ENCODE data around the gene CYP11A1. TPM values are rescaled to one million over a fixed set of nuclear protein-coding genes. Genes with fewer than 3 reads are reported as not detected.

CYP11A1 gene
- total and polyA plus RNA-seq, 10 of the 15 experiments (the other 5 are each of a cell fraction or from before 2014, with no cell fraction given): 0.11 to 1.2 (median 0.23) TPM; not detected in 5

DNA sequence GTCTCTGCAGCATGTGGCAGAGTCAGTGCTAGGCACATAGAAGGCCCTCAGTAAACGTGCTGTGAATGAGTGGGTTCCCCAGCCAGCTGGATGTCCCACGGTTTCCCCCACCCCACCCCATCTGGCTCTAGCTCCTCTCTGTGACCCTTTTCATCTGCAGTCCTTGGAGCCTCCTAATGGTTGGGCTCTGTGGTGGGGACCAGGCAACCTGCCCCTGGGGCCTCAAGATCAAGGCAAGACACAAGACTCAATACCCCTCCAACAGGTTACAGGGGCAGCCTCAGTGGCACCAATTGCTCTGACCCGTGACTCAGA, 17.1 kb upstream of the CYP11A1 start:
- 0% methylated on average over 3 of the region's 3 CpGs for WGBS (ENCODE audit: insufficient coverage, insufficient replicate concordance, low lambda C conversion rate, missing lambda C conversion rate)
- DNase-seq (ENCODE audit: low read depth, low spot score): no peak
- CTCF ChIA-PET: interaction anchor here (0.9 to 21.7 kb wide), 13 partner anchors 9 to 414 kb away, joined by 3 to 655 read pairs (median 4); partner anchors contain the start of genes SEMA7A and UBL7
- no peaks in the 10 kb centered on the region; a peak in 1 of 4 replicates for H3K36me3 ChIP-seq (ENCODE audit: control insufficient read depth in 2 of 2, insufficient read depth in 2 of 2, low read length in 1 of 2)
- in situ Hi-C loops (cut with MboI): loop anchor here (5.0 kb wide), 2 partner anchors 53 to 158 kb away; partner anchors contain the start of gene ARID3B
- peak overlapping the region; percentile 20; the same call in 1 of the 2 replicates for H3K4me3 ChIP-seq
- no peaks in the 10 kb centered on the region for H3K9me3 ChIP-seq (replicated peaks; ENCODE audit: control insufficient read depth, insufficient read depth, low read length)
- H3K4me2 ChIP-seq (ENCODE audit: control insufficient read depth, insufficient read depth): peak overlapping the region; percentile 81
- POLR2A ChIA-PET: interaction anchor here (0.5 to 15.8 kb wide), 19 partner anchors 10 to 404 kb away, joined by 3 to 302 read pairs (median 4); partner anchors contain the start of genes ARID3B, SEMA7A and UBL7
- BruUV-seq (replicated peaks): TSS peak; percentile 68
- RAD21 ChIA-PET (ENCODE audit: unreplicated experiment): interaction anchor here (0.6 to 7.4 kb wide), 23 partner anchors 10 to 566 kb away, joined by 3 to 262 read pairs (median 5); partner anchors contain the start of genes ARID3B, PML, SEMA7A and UBL7
- peaks cover 30% of the 10 kb centered on the region for H3K79me2 ChIP-seq (ENCODE audit: control insufficient read depth, insufficient read depth, low read length)
- H3K27me3 ChIP-seq (replicated peaks in 1 of 2; ENCODE audit: control insufficient read depth in 2 of 2, insufficient read depth in 2 of 2, low read length in 1 of 2): no peaks in the 10 kb centered on the region
- no peak overlapping the region for H2AFZ ChIP-seq (ENCODE audit: control insufficient read depth, low read depth, low read length)
- SMC1A ChIA-PET (ENCODE audit: uncharacterized antibody, unreplicated experiment): interaction anchor here (0.6 to 21.3 kb wide), 15 partner anchors 9 to 403 kb away, joined by 3 to 544 read pairs (median 5); partner anchors contain the start of genes ARID3B, SEMA7A and UBL7
- peaks cover 65% of the 10 kb centered on the region for H3K4me1 ChIP-seq (ENCODE audit: control insufficient read depth, insufficient read depth, low read length)
- TF ChIP-seq, protein P1, sequence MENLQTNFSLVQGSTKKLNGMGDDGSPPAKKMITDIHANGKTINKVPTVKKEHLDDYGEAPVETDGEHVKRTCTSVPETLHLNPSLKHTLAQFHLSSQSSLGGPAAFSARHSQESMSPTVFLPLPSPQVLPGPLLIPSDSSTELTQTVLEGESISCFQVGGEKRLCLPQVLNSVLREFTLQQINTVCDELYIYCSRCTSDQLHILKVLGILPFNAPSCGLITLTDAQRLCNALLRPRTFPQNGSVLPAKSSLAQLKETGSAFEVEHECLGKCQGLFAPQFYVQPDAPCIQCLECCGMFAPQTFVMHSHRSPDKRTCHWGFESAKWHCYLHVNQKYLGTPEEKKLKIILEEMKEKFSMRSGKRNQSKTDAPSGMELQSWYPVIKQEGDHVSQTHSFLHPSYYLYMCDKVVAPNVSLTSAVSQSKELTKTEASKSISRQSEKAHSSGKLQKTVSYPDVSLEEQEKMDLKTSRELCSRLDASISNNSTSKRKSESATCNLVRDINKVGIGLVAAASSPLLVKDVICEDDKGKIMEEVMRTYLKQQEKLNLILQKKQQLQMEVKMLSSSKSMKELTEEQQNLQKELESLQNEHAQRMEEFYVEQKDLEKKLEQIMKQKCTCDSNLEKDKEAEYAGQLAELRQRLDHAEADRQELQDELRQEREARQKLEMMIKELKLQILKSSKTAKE (IDR thresholded peaks at IDR 0.05; ENCODE audit: low read depth, poor library complexity, severe bottlenecking): no peak
- TF ChIP-seq BACH1 (IDR thresholded peaks at IDR 0.05; ENCODE audit: borderline replicate concordance) (peak; percentile 50; the same call in 1 of the 2 replicates), YBX1 (IDR thresholded peaks at IDR 0.05) (no peak), ZNF217 (IDR thresholded peaks at IDR 0.05) (0 out of 2 replicates have a peak, but pooled peaks have one; percentile 27), TCF12 (IDR thresholded peaks at IDR 0.05; ENCODE audit: low read depth, low read length) (0 out of 2 replicates have a peak, but pooled peaks have one; percentile 25), RB1 (IDR thresholded peaks at IDR 0.05; ENCODE audit: borderline replicate concordance) (no peak), MEF2A (IDR thresholded peaks at IDR 0.05; ENCODE audit: insufficient read depth, low read depth, low read length) (no peak), FOS (IDR thresholded peaks at IDR 0.05; ENCODE audit: borderline replicate concordance, extremely low read depth, insufficient read length) (no peak), RELA (IDR thresholded peaks at IDR 0.05; ENCODE audit: borderline replicate concordance, partially characterized antibody) (no peak), LARP7 (IDR thresholded peaks at IDR 0.05) (0 out of 2 replicates have a peak, but pooled peaks have one; percentile 39)
- TF ChIP-seq, protein P2, sequence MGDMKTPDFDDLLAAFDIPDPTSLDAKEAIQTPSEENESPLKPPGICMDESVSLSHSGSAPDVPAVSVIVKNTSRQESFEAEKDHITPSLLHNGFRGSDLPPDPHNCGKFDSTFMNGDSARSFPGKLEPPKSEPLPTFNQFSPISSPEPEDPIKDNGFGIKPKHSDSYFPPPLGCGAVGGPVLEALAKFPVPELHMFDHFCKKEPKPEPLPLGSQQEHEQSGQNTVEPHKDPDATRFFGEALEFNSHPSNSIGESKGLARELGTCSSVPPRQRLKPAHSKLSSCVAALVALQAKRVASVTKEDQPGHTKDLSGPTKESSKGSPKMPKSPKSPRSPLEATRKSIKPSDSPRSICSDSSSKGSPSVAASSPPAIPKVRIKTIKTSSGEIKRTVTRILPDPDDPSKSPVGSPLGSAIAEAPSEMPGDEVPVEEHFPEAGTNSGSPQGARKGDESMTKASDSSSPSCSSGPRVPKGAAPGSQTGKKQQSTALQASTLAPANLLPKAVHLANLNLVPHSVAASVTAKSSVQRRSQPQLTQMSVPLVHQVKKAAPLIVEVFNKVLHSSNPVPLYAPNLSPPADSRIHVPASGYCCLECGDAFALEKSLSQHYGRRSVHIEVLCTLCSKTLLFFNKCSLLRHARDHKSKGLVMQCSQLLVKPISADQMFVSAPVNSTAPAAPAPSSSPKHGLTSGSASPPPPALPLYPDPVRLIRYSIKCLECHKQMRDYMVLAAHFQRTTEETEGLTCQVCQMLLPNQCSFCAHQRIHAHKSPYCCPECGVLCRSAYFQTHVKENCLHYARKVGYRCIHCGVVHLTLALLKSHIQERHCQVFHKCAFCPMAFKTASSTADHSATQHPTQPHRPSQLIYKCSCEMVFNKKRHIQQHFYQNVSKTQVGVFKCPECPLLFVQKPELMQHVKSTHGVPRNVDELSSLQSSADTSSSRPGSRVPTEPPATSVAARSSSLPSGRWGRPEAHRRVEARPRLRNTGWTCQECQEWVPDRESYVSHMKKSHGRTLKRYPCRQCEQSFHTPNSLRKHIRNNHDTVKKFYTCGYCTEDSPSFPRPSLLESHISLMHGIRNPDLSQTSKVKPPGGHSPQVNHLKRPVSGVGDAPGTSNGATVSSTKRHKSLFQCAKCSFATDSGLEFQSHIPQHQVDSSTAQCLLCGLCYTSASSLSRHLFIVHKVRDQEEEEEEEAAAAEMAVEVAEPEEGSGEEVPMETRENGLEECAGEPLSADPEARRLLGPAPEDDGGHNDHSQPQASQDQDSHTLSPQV (IDR thresholded peaks at IDR 0.05): no peak
- TF ChIP-seq, protein P3, sequence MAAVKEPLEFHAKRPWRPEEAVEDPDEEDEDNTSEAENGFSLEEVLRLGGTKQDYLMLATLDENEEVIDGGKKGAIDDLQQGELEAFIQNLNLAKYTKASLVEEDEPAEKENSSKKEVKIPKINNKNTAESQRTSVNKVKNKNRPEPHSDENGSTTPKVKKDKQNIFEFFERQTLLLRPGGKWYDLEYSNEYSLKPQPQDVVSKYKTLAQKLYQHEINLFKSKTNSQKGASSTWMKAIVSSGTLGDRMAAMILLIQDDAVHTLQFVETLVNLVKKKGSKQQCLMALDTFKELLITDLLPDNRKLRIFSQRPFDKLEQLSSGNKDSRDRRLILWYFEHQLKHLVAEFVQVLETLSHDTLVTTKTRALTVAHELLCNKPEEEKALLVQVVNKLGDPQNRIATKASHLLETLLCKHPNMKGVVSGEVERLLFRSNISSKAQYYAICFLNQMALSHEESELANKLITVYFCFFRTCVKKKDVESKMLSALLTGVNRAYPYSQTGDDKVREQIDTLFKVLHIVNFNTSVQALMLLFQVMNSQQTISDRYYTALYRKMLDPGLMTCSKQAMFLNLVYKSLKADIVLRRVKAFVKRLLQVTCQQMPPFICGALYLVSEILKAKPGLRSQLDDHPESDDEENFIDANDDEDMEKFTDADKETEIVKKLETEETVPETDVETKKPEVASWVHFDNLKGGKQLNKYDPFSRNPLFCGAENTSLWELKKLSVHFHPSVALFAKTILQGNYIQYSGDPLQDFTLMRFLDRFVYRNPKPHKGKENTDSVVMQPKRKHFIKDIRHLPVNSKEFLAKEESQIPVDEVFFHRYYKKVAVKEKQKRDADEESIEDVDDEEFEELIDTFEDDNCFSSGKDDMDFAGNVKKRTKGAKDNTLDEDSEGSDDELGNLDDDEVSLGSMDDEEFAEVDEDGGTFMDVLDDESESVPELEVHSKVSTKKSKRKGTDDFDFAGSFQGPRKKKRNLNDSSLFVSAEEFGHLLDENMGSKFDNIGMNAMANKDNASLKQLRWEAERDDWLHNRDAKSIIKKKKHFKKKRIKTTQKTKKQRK (IDR thresholded peaks at IDR 0.05; ENCODE audit: low read depth, low read length): no peak
- intact Hi-C loops (cut with micrococcal nuclease; ENCODE audit: unreplicated experiment): no loop called here
- no peak for ATAC-seq
- H3K27ac ChIP-seq (ENCODE audit: control insufficient read depth, insufficient read depth): peak overlapping the region; percentile 97
- FAIRE-seq: no peak
- H3K9ac ChIP-seq (ENCODE audit: control insufficient read depth, insufficient read depth, low read length): peak overlapping the region; percentile 77
- H4K20me1 ChIP-seq (ENCODE audit: control insufficient read depth, insufficient read depth): no peaks in the 10 kb centered on the region
